Activated CD8-positive, alpha-beta memory T cell treated with anti-CD3 and anti-CD28 coated beads, Interleukin-2, amount 50 U/mL, for 1 hour (primary cell): ENCODE data around the gene UBR4.

Experiments used
- DNase-seq: peaks from one replicate; pipeline ENCODE4 v3.0.0-alpha.2; 2020; ENCODE audit errors: extremely low read depth

The UBR4 gene

GRCh38 chr1:19139711-19140110, 70.4 kb downstream of the UBR4 start:
- no peak for DNase-seq

- no peak for DNase-seq
Measured at GRCh38 chr1:19138958-19139581, 71.0 kb downstream of the UBR4 start.

GRCh38 chr1:19138331-19138730, 71.7 kb downstream of the UBR4 start:
- no peak for DNase-seq

- DNase-seq, result no peak
Measured at GRCh38 chr1:19137158-19137557, 72.9 kb downstream of the UBR4 start.

GRCh38 chr1:19133360-19133759, 76.7 kb downstream of the UBR4 start:
- no peak for DNase-seq

- no peak for DNase-seq
Measured at GRCh38 chr1:19130468-19130867, 79.6 kb downstream of the UBR4 start.

GRCh38 chr1:19128968-19129514, 81.0 kb downstream of the UBR4 start:
- no peak for DNase-seq

GRCh38 chr1:19124273-19124672, 85.8 kb downstream of the UBR4 start:
- no peak for DNase-seq

GRCh38 chr1:19123837-19124236, 86.2 kb downstream of the UBR4 start:
- DNase-seq, result no peak

GRCh38 chr1:19122668-19123067, 87.4 kb downstream of the UBR4 start:
- no peak for DNase-seq

GRCh38 chr1:19121192-19121591, 88.9 kb downstream of the UBR4 start:
- no peak for DNase-seq

GRCh38 chr1:19120070-19120469, 90.0 kb downstream of the UBR4 start:
- DNase-seq, result no peak

GRCh38 chr1:19115082-19115808, 94.8 kb downstream of the UBR4 start:
- DNase-seq, result no peak

- no peak for DNase-seq
Measured at GRCh38 chr1:19113697-19114092, 96.4 kb downstream of the UBR4 start.

- no peak for DNase-seq
Measured at GRCh38 chr1:19112891-19113696, 97.0 kb downstream of the UBR4 start.

GRCh38 chr1:19110257-19110927, 99.7 kb downstream of the UBR4 start:
- no peak for DNase-seq

- DNase-seq, result no peak
Measured at GRCh38 chr1:19109545-19109944, 100.5 kb downstream of the UBR4 start.

- DNase-seq, result no peak
Measured at GRCh38 chr1:19101244-19101643, 108.8 kb downstream of the UBR4 start.

- DNase-seq, result no peak
Measured at GRCh38 chr1:19100028-19100427, 110.0 kb downstream of the UBR4 start.

GRCh38 chr1:19096990-19097389, 113.1 kb downstream of the UBR4 start:
- no peak for DNase-seq

GRCh38 chr1:19096036-19096833, 113.8 kb downstream of the UBR4 start:
- DNase-seq, result no peak
